Fibroblast of villous mesenchyme (primary cell): Measurements from ENCODE around the gene ZNF85. TPM values are rescaled to one million over a fixed set of nuclear protein-coding genes. Genes with fewer than 3 reads are reported as not detected.
A peak's percentile ranks its signal among the peaks of the same experiment; 100 is the strongest.
"Not testable (repeated sequence)": the region's sequence is repeated elsewhere in the genome, so short reads cannot be mapped to it uniquely, and the experiment has no call there.

Experiments
- DNase-seq: peaks from one replicate; pipeline ENCODE4 v3.0.0-alpha.2; 2010; ENCODE audit warnings: low read depth
- H3K4me3 ChIP-seq: 2 replicates; pipeline ENCODE4 v1.5.1; 2011; ENCODE audit warnings: low read depth, mild to moderate bottlenecking, low read length
- total RNA-seq: library from RNA; depleted of rRNA; stranded (reverse); fragments of >200 nt; gene quantifications from 2 replicates; pipeline ENCODE4 v1.2.3, GENCODE V29; 2012
- TF ChIP-seq, protein P1 (sequence below): IDR thresholded peaks from 2 replicates; pipeline ENCODE4 v1.5.1; 2012; ENCODE audit warnings: low read depth, mild to moderate bottlenecking, low read length; ENCODE audit not compliant: insufficient read depth

ZNF85 gene
- total RNA-seq, 1 donor, result 7.8 TPM

DNA sequence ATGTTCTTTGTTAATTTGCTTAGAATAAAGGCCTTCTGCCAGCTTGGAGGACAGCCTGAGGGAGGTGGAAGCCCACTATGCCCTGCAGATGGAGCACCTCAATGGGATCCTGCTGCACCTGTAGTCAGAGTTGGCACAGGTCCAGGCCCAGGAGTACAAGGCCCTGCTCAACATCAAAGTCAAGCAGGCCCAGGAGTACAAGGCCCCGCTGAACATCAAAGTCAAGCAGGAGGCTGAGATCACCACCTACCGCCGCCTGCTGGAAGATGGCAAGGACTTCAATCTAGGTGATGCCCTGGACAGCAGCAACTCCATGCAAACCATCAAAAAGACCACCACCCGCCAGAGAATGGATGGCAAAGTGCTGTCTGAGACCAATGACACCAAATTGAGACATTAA lies 41.7 kb downstream of the ZNF85 start:
- DNase-seq, result no peak
- no peak overlapping the region for H3K4me3 ChIP-seq
- TF ChIP-seq, protein P1, sequence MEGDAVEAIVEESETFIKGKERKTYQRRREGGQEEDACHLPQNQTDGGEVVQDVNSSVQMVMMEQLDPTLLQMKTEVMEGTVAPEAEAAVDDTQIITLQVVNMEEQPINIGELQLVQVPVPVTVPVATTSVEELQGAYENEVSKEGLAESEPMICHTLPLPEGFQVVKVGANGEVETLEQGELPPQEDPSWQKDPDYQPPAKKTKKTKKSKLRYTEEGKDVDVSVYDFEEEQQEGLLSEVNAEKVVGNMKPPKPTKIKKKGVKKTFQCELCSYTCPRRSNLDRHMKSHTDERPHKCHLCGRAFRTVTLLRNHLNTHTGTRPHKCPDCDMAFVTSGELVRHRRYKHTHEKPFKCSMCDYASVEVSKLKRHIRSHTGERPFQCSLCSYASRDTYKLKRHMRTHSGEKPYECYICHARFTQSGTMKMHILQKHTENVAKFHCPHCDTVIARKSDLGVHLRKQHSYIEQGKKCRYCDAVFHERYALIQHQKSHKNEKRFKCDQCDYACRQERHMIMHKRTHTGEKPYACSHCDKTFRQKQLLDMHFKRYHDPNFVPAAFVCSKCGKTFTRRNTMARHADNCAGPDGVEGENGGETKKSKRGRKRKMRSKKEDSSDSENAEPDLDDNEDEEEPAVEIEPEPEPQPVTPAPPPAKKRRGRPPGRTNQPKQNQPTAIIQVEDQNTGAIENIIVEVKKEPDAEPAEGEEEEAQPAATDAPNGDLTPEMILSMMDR, result no peak

DNA sequence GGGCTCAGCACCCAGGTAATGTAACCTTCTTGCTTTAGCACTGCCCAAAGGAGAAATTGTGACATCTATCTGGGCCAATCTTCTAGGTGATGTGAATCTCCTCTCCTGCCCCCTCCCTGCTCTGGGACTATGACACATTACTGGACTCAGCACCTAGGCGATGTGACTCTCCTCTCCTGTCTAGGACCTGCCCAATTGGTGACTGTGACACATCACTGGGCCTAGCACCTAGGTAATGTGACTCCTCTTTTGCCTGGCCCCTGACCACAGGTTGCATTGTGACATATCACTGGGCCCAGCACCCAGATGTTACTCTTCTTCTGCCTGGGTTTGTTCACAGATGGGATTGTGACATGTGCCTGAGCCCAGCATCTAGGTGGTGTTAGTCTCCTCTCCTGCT lies 45.0 kb downstream of the ZNF85 start:
- TF ChIP-seq, protein P1, result no peak
- H3K4me3 ChIP-seq, result no peak overlapping the region
- no peak for DNase-seq

DNA sequence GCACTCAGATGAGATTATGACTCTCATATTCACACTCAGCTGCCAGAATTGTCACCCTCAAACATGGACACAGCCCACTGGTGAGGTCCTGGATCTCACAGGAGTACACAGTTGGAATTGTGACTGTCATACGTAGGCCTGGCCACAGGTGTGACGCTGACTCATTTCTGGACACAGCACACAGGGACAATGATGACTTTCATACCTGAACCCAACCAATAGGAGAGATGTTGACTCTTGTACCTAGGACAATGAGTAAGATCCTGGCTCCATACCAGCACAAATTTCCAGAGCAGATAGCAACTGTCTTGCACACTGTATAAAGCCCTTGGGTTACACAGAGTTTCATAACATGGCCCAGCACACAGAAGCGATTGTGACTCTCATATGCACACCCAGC lies 46.4 kb downstream of the ZNF85 start:
- TF ChIP-seq, protein P1, result no peak
- no peak overlapping the region for H3K4me3 ChIP-seq
- DNase-seq, result no peak

DNA sequence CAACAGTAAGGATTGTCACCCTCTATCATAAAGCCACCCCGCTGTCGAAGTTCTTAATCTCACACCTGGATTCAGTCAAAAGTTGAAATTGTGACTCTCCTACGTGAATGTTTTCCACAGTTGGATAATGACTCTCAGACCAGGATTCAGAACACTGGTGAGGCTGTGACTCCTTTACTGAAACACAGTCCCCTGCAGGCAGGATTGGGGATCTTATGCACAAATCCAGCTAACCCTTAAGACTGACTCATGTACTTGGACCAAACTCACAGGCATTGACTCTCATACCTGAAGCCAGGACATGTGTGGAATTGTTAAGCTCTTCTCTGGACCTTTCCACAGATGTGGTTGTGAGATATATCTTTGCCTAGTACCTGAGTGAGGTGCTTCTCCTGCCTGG lies 46.8 kb downstream of the ZNF85 start:
- TF ChIP-seq, protein P1, result no peak
- H3K4me3 ChIP-seq, result no peak overlapping the region
- no peak for DNase-seq

DNA sequence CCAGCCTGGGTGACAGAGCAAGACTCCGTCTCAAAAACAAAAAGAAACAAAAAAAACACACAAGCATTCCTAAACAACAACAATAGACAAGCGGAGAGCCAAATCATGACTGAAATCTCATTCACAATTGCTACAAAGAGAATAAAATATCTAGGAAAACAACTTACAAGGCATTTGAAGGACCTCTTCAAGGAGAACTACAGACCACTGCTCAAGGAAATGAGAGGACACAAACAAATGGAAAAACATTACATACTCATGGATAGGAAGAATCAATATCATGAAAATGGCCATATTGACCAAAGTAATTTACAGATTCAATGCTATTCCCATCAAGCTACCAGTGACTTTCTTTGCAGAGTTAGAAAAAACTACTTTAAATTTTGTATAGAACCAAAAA lies 69.7 kb downstream of the ZNF85 start:
- not testable (repeated sequence) for H3K4me3 ChIP-seq, DNase-seq

DNA sequence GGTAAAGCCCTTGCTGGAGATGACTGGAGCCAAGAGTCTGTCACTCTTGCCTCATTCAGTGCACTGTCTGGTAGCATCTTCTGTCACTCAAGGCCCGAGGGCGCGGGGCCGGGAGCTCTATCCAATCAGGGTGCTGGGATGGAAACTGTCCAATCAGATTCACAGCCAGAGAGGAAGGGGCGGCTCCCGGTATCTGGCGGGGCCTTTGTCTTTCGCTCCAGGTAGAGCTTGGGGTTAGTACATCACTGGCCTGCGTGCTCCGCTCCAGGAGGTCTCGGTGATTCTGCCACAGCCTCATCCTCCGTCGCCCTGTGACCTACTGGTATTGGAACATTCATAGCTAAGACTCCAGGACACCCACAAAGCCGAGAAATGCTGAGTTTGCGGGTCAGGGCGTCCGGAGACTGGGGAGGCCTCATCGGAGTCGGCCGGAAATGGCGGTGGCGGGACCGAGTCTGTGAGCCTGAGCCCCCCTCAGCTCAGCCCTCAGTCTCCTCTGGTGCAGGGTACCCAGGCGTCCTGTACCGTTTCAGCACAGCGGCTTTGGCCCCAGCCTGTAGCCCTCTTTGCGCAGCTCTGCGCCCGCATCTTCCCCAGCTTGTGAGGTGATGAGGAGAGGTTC lies 76.8 kb downstream of the ZNF85 start:
- H3K4me3 ChIP-seq, result peak overlapping the region; percentile 54
- TF ChIP-seq, protein P1, result no peak
- peak; percentile 85 for DNase-seq

Other genes with a start within 250 kb of the ZNF85 start
- 1.7 and 3.2 TPM in 2 replicates for gene ZNF66, start 146.9 kb upstream of the ZNF85 start, total RNA-seq
- gene ZNF430, start 97.4 kb downstream of the ZNF85 start, total RNA-seq, result 6.1 and 11.7 TPM in 2 replicates
- gene ZNF714, start 159.0 kb downstream of the ZNF85 start, total RNA-seq, result 8.4 and 13.8 TPM in 2 replicates
- gene ZNF431, start 218.8 kb downstream of the ZNF85 start, total RNA-seq, result 7.1 and 9.9 TPM in 2 replicates